Kidney (tissue), 22 donors: Measurements from ENCODE around the gene BIRC6. TPM values are rescaled to one million over a fixed set of nuclear protein-coding genes. Genes with fewer than 3 reads are reported as not detected.

Experiments
- DNase-seq, 5 donors: peaks; one replicate each; pipeline ENCODE4 v3.0.0-alpha.2; 2013 to 2020
- FAIRE-seq: peaks from 2 replicates; lab custom pipeline; 2012; peaks lifted over from hg19 to GRCh38; lab: Jason Lieb, UNC
- H3K27ac ChIP-seq, 2 donors: one replicate each; pipeline ENCODE4 v1.7.0; 2013; ENCODE audit warnings: low read depth in 2 of 2, low read length in 2 of 2, inconsistent platforms in 1 of 2
- H3K27me3 ChIP-seq: one replicate; pipeline ENCODE4 v1.7.1; 2013; ENCODE audit warnings: low read length, inconsistent platforms; ENCODE audit not compliant: control insufficient read depth, insufficient read depth
- H3K36me3 ChIP-seq, 3 donors: one replicate each; pipeline versions ENCODE4 v1.7.0 to v1.7.1; 2013; ENCODE audit warnings: low read length in 3 of 3, control low read depth in 1 of 3, inconsistent platforms in 1 of 3; ENCODE audit not compliant: insufficient read depth in 3 of 3, control insufficient read depth in 2 of 3
- H3K4me1 ChIP-seq, 3 donors: one replicate each; pipeline versions ENCODE4 v1.7.0 to v1.7.1; 2013; ENCODE audit warnings: low read length in 3 of 3, inconsistent platforms in 1 of 3, low read depth in 1 of 3; ENCODE audit not compliant: control insufficient read depth in 2 of 3, insufficient read depth in 2 of 3
- H3K4me3 ChIP-seq, 3 donors: one replicate each; pipeline versions ENCODE4 v1.7.0 to v1.8.1; 2013; ENCODE audit warnings: low read length in 3 of 3, control low read depth in 1 of 3, inconsistent platforms in 1 of 3
- H3K9ac ChIP-seq, 3 donors: one replicate each; pipeline versions ENCODE4 v1.7.0 to v1.7.1; 2013; ENCODE audit warnings: low read length in 3 of 3, control low read depth in 1 of 3, inconsistent platforms in 1 of 3
- H3K9me3 ChIP-seq, 3 donors: one replicate each; pipeline versions ENCODE4 v1.7.0 to v1.7.1; 2013; ENCODE audit warnings: low read length in 3 of 3, control low read depth in 1 of 3, inconsistent platforms in 1 of 3; ENCODE audit not compliant: control insufficient read depth in 2 of 3, insufficient read depth in 1 of 3
- intact Hi-C: fragments of 100-400 bp; cut with DNase I; formaldehyde crosslinking; loops from one replicate; pipeline ENCODE4 v1.11.1; 2022
- long read RNA-seq, 10 donors: library from polyadenylated mRNA in 1 of 10; unstranded in 1 of 10; transcript quantifications; one replicate each; pipeline ENCODE4 v2.0.0 and lab custom pipeline, GENCODE V29; 2021 to 2026
- polyA plus RNA-seq: library from polyadenylated mRNA; stranded (reverse); fragments of 350-450 nt; fragmentation: Illumina TruSeq; extraction: RNeasy Lipid Tissue Mini Kit (QIAGEN cat#74804); gene quantifications from one replicate; pipeline ENCODE4 v1.2.3, GENCODE V29; 2014; ENCODE audit warnings: low read depth, low replicate concordance; ENCODE audit not compliant: insufficient read depth
- total RNA-seq: library from RNA; stranded (reverse); fragmentation: NEBNext Ultra II Directional; extraction: Animal tissue kit (Norgen Biotek cat#: 25700); gene quantifications from one replicate; pipeline ENCODE4 v1.2.1, GENCODE V29; 2021
- TF ChIP-seq, protein P1 (sequence below): IDR thresholded peaks from 3 replicates; pipeline ENCODE4 v1.5.1; 2012; ENCODE audit warnings: mild to moderate bottlenecking, moderate library complexity, borderline replicate concordance; ENCODE audit not compliant: insufficient read depth; ENCODE audit errors: extremely low read depth
- donor health status: control.
- donor health status: control.
- donor health status: control.
- donor health status: control.
- donor health status: control.
- donor health status: DM: yes; HTN: yes; CAD: no.
- donor health status: Normal renal cell carcinoma (clear cell type).

BIRC6 gene, protein sequence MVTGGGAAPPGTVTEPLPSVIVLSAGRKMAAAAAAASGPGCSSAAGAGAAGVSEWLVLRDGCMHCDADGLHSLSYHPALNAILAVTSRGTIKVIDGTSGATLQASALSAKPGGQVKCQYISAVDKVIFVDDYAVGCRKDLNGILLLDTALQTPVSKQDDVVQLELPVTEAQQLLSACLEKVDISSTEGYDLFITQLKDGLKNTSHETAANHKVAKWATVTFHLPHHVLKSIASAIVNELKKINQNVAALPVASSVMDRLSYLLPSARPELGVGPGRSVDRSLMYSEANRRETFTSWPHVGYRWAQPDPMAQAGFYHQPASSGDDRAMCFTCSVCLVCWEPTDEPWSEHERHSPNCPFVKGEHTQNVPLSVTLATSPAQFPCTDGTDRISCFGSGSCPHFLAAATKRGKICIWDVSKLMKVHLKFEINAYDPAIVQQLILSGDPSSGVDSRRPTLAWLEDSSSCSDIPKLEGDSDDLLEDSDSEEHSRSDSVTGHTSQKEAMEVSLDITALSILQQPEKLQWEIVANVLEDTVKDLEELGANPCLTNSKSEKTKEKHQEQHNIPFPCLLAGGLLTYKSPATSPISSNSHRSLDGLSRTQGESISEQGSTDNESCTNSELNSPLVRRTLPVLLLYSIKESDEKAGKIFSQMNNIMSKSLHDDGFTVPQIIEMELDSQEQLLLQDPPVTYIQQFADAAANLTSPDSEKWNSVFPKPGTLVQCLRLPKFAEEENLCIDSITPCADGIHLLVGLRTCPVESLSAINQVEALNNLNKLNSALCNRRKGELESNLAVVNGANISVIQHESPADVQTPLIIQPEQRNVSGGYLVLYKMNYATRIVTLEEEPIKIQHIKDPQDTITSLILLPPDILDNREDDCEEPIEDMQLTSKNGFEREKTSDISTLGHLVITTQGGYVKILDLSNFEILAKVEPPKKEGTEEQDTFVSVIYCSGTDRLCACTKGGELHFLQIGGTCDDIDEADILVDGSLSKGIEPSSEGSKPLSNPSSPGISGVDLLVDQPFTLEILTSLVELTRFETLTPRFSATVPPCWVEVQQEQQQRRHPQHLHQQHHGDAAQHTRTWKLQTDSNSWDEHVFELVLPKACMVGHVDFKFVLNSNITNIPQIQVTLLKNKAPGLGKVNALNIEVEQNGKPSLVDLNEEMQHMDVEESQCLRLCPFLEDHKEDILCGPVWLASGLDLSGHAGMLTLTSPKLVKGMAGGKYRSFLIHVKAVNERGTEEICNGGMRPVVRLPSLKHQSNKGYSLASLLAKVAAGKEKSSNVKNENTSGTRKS (N-terminal part only)
- total RNA-seq (113 TPM), polyA plus RNA-seq (12.8 TPM)
- long read RNA-seq, donor 1, result 0 reads
- long read RNA-seq, donor 2, partial matches to known transcripts, result 0 of 1 reads
- long read RNA-seq, donor 2, other reads (novel, unspliced or antisense), result 0 of 1 reads
- long read RNA-seq, donor 3, partial matches to known transcripts, result 5 of 5 reads
- long read RNA-seq, donor 3, other reads (novel, unspliced or antisense), result 0 of 5 reads
- long read RNA-seq, donor 4, partial matches to known transcripts, result 7 of 7 reads
- long read RNA-seq, donor 4, other reads (novel, unspliced or antisense), result 0 of 7 reads
- long read RNA-seq, donor 5, result 0 reads
- long read RNA-seq, donor 6, result 0 reads
- long read RNA-seq, donor 7, partial matches to known transcripts, result 19 of 25 reads
- long read RNA-seq, donor 7, other reads (novel, unspliced or antisense), result 6 of 25 reads
- long read RNA-seq, donor 8, partial matches to known transcripts, result 7 of 8 reads
- long read RNA-seq, donor 8, other reads (novel, unspliced or antisense), result 0 of 8 reads
- long read RNA-seq, donor 9, result 0 reads
- long read RNA-seq, donor 10, partial matches to known transcripts, result 33 of 33 reads
- long read RNA-seq, donor 10, other reads (novel, unspliced or antisense), result 0 of 33 reads

DNA sequence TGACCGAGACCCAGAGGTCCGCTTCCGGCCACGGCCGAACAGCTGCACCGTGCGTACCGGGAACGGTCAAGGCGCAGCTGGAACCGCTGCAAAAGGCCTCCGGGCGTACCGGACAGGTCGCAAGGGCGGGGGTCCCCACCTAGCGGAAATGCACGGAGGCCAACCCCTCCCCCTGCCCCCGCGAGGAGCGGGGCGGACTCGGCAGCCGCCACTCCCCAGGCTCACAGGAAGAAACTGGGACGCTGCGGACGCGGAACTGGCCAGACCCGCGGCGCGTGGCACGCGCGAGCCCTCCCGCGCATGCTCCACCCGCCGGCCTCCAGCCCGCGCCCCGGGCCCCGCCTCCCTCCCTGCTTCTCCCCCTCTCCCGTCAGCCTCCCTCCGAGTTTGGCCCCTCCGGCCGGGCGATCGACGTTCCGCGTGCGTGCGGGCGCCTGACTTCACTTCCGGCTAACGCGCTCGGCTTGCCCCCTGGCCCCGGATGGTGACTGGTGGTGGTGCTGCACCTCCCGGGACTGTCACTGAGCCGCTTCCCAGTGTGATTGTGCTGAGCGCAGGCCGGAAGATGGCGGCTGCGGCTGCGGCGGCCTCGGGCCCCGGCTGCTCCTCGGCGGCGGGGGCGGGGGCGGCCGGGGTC, at the start of gene BIRC6:
BIRC6 (plus strand) TSS at position 343 of the 637 bp plus-strand sequence; CDS start at position 482, 139 bp downstream.
- Histone ChIP-seq H3K9me3 (no peaks in the 10 kb centered on the region), H3K27ac (peak within 1 kb of the TSS; percentile 96 to 97), H3K4me3 (peak within 1 kb of the TSS; percentile 82 to 97 (median 91)), H3K27me3 (no peaks in the 10 kb centered on the region), H3K4me1 (peaks cover 3 to 16% (median 3%) of the 10 kb centered on the region in 3 donors), H3K9ac (peak within 1 kb of the TSS; percentile 89 to 98 (median 94)), H3K36me3 (no peaks in the 10 kb centered on the region)
- no peak for FAIRE-seq
- TF ChIP-seq, protein P1, sequence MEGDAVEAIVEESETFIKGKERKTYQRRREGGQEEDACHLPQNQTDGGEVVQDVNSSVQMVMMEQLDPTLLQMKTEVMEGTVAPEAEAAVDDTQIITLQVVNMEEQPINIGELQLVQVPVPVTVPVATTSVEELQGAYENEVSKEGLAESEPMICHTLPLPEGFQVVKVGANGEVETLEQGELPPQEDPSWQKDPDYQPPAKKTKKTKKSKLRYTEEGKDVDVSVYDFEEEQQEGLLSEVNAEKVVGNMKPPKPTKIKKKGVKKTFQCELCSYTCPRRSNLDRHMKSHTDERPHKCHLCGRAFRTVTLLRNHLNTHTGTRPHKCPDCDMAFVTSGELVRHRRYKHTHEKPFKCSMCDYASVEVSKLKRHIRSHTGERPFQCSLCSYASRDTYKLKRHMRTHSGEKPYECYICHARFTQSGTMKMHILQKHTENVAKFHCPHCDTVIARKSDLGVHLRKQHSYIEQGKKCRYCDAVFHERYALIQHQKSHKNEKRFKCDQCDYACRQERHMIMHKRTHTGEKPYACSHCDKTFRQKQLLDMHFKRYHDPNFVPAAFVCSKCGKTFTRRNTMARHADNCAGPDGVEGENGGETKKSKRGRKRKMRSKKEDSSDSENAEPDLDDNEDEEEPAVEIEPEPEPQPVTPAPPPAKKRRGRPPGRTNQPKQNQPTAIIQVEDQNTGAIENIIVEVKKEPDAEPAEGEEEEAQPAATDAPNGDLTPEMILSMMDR, result no peak
- DNase-seq, result peak; percentile 98 to 100 (median 99)
- intact Hi-C loops, result no loop called here

DNA sequence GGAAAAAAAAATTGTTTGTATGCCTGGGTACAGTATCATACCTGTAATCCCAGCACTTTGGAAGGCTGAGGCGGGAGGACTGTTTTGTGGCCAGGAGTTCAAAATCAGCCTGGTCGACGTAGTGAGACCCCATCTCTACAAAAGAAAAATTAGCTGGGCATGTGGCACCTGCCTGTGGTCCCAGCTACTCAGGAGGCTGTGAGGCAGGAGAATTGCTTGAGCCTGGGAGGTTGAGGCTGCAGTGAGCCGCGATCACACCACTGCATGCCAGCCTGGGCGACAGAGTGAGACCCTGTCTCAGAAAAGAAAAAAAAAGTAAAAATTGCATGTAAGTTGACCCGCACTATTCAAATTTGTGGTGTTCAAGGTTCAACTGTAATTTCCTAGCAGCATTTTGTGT, 46.2 kb upstream of the BIRC6 start:
- TF ChIP-seq, protein P1, result no peak
- peaks cover 0 to 4% (median 0%) of the 10 kb centered on the region in 3 donors for H3K36me3 ChIP-seq
- FAIRE-seq (no peak), DNase-seq (no peak)
- H3K9ac ChIP-seq, result no peak overlapping the region
- intact Hi-C loops, result no loop called here
- no peak overlapping the region for H3K4me3 ChIP-seq
- H3K9me3 ChIP-seq, result no peaks in the 10 kb centered on the region
- no peaks in the 10 kb centered on the region for H3K4me1 ChIP-seq
- H3K27me3 ChIP-seq, result no peaks in the 10 kb centered on the region
- no peak overlapping the region for H3K27ac ChIP-seq
